Mammary epithelial cell (primary cell): ENCODE measurements around the gene PPP1R9B.

ENCODE experiments used
- EZH2 ChIP-seq: IDR thresholded peaks from 2 replicates; pipeline ENCODE4 v1.6.1; 2012; ENCODE audit warnings: low read length, inconsistent platforms, borderline replicate concordance
- TF ChIP-seq, protein P1 (sequence below), 2 donors: IDR thresholded peaks in 1 of 2; conservative IDR thresholded peaks in 1 of 2; 2 replicates each; pipeline ENCODE4 v1.5.1; 2011 to 2012; ENCODE audit warnings: inconsistent platforms in 2 of 2, low read length in 2 of 2, mild to moderate bottlenecking in 2 of 2, control low read depth in 1 of 2, low read depth in 1 of 2; ENCODE audit not compliant: insufficient read depth in 1 of 2; ENCODE audit errors: extremely low read depth in 1 of 2

DNA sequence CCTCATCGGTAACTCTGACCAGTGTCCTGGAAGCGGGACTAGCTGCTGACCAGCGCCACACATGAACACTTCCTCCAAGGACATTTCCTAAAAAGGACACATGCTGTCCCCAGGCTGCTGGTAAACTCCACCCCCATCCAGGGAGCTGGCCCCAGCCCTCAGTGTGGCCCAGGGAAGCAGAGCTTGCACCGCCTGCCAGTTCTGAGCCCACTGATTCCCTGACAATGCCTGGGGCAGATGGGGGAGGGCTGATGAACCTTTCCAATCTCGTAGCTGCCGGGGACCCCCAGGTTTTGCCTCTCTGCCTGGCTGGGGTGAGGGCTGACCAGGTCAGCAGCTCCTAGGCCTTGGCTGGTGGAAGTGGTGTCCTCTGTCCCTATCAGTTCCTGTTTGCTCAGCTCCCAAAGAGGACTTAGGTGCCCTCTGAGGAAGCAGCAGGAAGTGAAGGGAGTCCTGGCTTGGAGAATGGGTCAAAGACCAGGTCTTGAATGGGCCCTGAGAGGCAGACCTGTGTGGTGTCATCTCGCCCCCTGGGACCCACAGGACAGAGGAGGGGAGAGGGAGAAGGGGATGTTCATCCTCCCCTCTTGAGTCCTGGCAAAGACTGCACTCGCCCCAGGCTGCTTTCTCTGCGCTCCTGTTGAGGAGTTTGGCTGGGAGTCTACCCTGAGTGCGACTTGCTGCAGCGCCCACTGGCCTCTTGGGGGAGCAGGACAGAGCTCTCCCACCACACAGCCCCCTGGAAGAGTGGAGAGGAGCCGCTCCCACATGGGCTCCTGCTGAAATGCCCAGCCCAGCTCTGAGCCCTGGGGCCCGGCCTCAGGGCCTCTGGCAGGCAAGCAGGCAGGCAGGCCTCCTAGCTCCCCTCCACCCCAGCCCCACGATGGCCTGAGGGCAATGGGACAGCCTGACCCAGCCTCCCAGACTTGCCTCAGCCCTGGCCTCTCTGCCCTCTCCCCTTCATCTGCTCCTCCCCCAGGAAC is 38.5 kb downstream of the PPP1R9B start:
- TF ChIP-seq, protein P1, sequence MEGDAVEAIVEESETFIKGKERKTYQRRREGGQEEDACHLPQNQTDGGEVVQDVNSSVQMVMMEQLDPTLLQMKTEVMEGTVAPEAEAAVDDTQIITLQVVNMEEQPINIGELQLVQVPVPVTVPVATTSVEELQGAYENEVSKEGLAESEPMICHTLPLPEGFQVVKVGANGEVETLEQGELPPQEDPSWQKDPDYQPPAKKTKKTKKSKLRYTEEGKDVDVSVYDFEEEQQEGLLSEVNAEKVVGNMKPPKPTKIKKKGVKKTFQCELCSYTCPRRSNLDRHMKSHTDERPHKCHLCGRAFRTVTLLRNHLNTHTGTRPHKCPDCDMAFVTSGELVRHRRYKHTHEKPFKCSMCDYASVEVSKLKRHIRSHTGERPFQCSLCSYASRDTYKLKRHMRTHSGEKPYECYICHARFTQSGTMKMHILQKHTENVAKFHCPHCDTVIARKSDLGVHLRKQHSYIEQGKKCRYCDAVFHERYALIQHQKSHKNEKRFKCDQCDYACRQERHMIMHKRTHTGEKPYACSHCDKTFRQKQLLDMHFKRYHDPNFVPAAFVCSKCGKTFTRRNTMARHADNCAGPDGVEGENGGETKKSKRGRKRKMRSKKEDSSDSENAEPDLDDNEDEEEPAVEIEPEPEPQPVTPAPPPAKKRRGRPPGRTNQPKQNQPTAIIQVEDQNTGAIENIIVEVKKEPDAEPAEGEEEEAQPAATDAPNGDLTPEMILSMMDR (conservative IDR thresholded peaks at IDR 0.05 in 1 of 2, IDR thresholded peaks at IDR 0.05 in 1 of 2; ENCODE audit: extremely low read depth in 1 of 2, insufficient read depth in 1 of 2, low read depth in 1 of 2, low read length in 2 of 2): no peak
- TF ChIP-seq EZH2: no peak
